T47D (cell line): ENCODE data around the gene ITGAL.
"Not testable (repeated sequence)": the region's sequence is repeated elsewhere in the genome, so short reads cannot be mapped to it uniquely, and the experiment has no call there.

Experiments
- DNase-seq, 2 experiments: peaks; one replicate each; pipeline versions ENCODE4 v3.0.0 to v3.0.0-alpha.2; 2011 to 2012; ENCODE audit warnings: low read depth in 1 of 2, low spot score in 1 of 2
- JUND ChIP-seq: IDR thresholded peaks from 2 replicates; pipeline ENCODE4 v1.6.1; 2012; ENCODE audit warnings: low read depth
- in situ Hi-C: cut with HindIII; loops from 2 replicates; pipeline ENCODE4 v1.10.0; 2016; ENCODE audit warnings: low sequenced_read_pairs, low pct_unique_long_range_greater_than_20kb

Gene ITGAL

DNA sequence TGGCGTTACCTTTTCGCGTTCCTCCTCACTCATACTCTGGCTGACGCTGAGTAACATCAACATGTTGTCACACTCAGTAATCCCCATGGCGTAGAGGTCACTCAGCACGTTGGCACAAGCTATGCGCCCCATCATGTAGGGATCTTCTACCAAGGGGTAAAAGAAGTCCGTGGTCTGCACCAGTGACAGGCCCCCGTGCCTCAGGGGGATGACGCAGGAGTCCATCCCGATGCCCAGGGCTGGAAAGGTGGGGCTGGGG is 27.5 kb upstream of the ITGAL start:
- no peak for TF ChIP-seq JUND
- DNase-seq, result no peak
- in situ Hi-C loops, result loop anchor here (25.0 kb wide), 1 partner anchor 192 kb away; no protein-coding TSS in a partner anchor

DNA sequence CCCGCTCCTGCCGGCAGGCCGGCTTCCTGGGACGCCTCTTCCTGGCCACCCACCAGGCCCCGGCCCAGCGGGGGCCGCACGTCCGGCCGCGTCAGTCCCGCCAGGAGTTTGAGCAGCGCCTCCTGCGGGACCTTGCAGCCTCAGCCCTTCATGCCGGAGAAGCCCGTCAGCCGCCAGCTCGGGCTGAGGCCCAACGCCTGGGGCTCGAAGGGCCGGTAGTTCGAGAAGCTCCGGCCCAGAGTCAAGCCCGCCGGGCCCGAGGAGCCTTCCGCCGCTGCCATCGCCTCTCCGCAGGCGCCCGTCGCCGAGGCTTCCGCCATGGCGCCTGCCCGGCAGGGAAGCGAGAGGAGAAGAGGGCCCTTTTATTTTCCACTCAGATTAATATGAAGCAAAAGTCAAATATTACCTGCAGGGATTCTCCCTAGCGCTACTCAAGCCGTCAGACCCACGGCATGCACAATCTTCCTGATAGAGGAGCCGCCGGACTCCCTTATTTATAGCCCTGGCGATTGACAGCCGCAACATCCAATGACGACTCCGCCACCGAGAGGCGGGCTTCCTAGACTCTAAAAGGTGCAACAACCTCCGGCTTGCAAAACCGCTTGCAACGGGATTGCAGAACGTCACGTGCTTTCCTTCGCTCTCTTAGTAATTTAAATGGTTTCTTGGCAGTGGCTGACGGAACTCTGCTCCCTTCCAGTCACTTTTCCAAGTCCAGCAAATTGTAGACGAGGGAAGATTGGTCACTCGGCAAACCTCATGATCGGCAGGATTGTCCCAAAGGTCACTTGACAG is 26.9 kb upstream of the ITGAL start, which contains the start of gene SEPHS2:
TSS of gene SEPHS2 (minus strand) at position 467 of the 795 bp plus-strand sequence. CDS start at position 320, 147 bp downstream.
- in situ Hi-C loops, result loop anchor here (25.0 kb wide), 1 partner anchor 192 kb away; no protein-coding TSS in a partner anchor
- TF ChIP-seq JUND, result no peak
- DNase-seq, result peak; percentile 85 to 99

GRCh38 chr16:30446203-30446595 is 26.3 kb upstream of the ITGAL start:
- in situ Hi-C loops, result loop anchor here (25.0 kb wide), 1 partner anchor 191 kb away; no protein-coding TSS in a partner anchor
- no peak for DNase-seq
- no peak for TF ChIP-seq JUND

DNA sequence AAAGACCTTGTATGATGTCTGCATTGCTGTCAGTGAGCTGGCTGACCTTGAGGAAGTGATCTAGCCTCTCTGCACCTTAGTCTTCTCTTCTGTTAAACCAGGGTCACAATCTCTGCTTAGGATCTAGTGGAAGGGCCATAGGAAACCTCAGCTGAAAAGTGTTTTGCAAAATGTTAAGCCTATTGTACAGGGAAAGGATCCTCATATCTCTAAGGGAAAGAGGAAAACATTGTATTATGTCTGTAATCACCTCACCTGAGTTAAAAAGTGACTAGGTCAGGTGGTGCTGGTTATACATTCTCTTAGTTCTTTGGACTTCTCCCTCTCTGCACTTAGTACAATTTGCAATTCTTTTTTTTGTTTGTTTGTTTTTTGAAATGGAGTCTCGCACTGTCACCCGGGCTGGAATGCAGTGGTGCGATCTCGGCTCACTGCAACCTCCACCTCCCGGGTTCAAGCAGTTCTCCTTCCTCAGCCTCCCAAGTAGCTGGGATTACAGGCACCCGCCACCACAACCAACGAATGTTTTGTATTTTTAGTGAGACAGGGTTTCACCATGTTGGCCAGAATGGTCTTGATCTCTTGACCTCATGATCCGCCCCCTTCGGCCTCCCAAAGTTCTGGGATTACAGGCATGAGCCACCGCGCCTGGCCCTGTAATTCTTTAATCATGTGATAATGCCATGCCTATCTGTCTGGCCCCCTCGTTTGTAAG is 24.9 kb upstream of the ITGAL start:
- DNase-seq, result no peak
- in situ Hi-C loops, result loop anchor here (25.0 kb wide), 1 partner anchor 190 kb away; no protein-coding TSS in a partner anchor
- TF ChIP-seq JUND, result no peak

GRCh38 chr16:30449116-30449435 is 23.5 kb upstream of the ITGAL start:
- in situ Hi-C loops, result loop anchor here (25.0 kb wide), 1 partner anchor 188 kb away; no protein-coding TSS in a partner anchor
- TF ChIP-seq JUND, result no peak
- no peak for DNase-seq

- in situ Hi-C loops, DNase-seq: not testable (repeated sequence)
Observed at GRCh38 chr16:30452709-30453580, 19.6 kb upstream of the ITGAL start.

- in situ Hi-C loops, result no loop called here
- TF ChIP-seq JUND, result no peak
- no peak for DNase-seq
Observed at GRCh38 chr16:30456302-30456701, 16.2 kb upstream of the ITGAL start.

GRCh38 chr16:30457256-30457655 is 15.3 kb upstream of the ITGAL start:
- TF ChIP-seq JUND, result no peak
- no peak for DNase-seq
- in situ Hi-C loops, result no loop called here

DNA sequence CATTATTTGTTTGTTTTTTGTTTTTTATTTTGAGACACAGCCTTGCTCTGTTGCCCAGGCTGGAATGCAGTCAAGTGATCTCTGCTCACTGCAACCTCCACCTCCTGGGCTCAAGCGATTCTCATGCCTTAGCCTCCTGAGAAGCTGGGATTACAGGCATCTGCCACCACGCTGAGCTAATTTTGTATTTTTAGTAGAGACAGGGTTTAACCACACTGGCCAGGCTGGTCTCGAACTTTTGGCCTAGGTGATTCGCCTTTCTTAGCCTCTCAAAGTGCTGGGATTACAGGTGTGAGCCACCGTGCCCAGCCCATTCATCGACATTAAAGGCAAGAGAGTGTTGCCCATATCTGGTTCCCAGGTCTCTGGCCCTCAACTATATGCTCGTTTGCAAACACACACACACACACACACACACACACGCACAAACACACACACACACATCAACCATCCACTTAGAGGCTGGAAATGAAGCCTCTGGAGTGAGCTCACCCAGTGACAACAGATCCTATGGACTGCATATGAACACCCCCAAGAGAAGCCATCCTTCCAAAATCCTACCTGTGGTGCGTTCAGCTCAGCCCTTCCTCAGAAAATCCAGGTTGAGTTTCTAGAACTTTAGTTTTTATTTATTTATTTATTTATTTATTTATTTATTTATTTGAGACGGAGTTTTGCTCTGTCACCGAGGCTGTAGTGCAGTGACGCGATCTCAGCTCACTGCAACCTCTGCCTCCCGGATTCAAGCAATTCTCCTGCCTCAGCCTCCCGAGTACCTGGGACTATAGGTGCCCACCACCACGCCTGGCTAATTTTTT is 14.6 kb upstream of the ITGAL start:
- DNase-seq, result no peak
- no peak for TF ChIP-seq JUND
- in situ Hi-C loops, result no loop called here

DNA sequence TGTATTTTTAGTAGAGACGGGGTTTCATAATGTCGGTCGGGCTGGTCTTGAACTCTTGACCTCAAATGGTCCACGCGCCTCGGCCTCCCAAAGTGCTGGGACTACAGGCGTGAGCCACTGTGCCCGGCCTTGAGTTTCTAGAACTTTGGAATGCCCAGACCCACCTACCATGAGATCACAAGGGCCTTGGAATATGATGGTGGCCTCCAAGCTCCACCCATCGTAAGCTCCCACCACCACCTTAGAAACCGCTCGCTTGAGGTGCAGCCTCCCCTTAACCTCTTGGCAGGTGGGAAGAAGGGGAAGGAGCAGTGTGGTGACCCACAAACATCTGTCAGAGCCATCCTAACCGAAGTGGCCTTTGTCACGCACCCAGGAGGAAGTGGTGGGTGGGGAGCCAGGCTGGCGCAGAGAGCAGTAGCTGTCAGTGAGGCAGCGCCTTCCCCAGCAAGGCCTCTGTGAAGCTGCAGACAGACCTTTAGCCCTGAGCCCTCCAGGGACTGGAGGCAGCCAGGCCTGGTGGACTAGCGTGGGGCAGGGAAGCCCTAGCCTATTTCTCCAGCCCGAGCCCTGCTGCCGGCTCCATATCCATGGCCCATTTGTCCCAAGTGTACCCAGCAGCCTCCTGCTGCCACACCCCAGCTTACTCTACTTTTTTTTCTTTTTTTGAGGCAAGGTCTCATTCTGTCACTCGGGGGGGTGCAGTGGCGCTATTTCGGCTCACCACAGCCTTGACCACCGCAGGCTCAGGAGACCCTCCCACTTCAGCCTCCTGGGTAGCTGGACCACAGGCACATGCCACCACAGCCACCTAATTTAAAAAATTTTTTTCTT is 13.8 kb upstream of the ITGAL start:
- in situ Hi-C loops, result no loop called here
- no peak for TF ChIP-seq JUND
- no peak for DNase-seq

DNA sequence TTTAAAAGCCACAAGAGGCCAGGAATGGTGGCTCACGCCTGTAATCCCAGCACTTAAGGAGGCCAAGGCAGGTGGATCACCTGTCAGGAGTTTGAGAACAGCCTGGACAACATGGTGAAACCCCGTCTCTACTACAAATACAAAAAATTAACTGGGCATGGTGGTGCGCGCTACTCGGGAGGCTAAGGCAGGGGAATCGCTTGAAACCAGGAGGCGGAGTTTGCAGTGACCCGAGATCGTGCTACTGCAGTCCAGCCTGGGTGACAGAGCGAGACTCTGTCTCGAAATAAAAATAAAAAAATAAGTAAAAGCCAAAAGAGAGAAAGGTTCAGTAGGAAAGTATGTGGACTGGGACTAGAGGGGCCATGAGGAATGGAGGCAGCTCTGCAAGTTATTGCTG is 13.1 kb upstream of the ITGAL start:
- in situ Hi-C loops, result no loop called here
- no peak for TF ChIP-seq JUND
- DNase-seq, result no peak

DNA sequence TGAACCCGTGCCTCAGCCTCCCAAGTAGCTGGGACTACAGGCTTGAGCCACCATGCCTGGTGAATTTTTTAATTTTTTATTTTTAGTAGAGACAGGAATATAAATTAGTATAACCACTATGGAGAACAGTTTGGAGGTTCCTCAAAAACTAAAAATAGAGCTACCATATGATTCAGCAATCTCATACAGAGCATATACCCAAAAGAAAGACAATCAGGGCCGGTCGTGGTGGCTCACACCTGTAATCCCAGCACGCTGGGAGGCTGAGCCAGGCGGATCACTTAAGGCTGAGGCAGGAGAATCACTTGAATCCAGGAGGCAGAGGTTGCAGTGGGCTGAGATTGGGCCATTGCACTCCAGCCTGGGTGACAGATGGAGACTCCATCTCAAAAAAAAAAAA is 11.1 kb upstream of the ITGAL start:
- DNase-seq, in situ Hi-C loops: not testable (repeated sequence)
